ENCODE measurements around the gene VTI1A. TPM values are rescaled to one million over a fixed set of nuclear protein-coding genes. Genes with fewer than 3 reads are reported as not detected.

The VTI1A gene
- total and polyA plus RNA-seq, 9 of the 15 experiments (the other 6 are each of a cell fraction or from before 2014, with no cell fraction given) = 9.3 to 21.4 (median 16.0) TPM

DNA sequence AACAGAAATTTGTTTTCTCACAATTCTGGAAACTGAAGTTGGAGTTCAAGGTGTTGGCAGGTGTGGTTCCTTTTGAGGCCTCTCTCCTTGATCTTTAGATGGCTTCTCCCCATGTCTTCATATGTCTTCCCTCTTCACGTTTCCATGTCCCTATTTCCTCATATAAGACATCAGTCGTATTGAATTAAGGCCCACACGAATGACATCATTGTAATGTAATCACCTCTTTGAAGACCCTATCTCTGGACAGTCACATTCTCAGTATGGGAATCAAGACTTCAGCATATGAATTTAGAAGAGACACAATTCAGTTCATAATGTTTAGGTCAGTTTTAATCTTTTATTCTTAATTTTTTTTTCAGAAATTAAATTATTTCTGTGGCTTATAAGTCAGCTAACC lies 19.8 kb downstream of the VTI1A start:
- Histone ChIP-seq H3K79me2 (ENCODE audit: control insufficient read depth, insufficient read depth, low read length) (no peaks in the 10 kb centered on the region), H3K9me1 (ENCODE audit: control insufficient read depth, insufficient read depth, low read length) (no peaks in the 10 kb centered on the region), H3K27ac (ENCODE audit: extremely low read depth, low read depth, low read length) (no peak overlapping the region), H3K9me3 (replicated peaks; ENCODE audit: control insufficient read depth, insufficient read depth, low read depth, low read length) (no peaks in the 10 kb centered on the region), H2AFZ (ENCODE audit: low read depth, low read length) (no peak overlapping the region), H3K4me1 (replicated peaks in 1 of 2; ENCODE audit: control insufficient read depth in 2 of 2, insufficient read depth in 2 of 2, low read length in 2 of 2) (no peaks in the 10 kb centered on the region), H4K20me1 (replicated peaks; ENCODE audit: control insufficient read depth, insufficient read depth, low read length) (no peaks in the 10 kb centered on the region), H3K4me3 (no peak overlapping the region), H3K36me3 (ENCODE audit: control insufficient read depth, insufficient read depth, low read length) (peaks cover 22% of the 10 kb centered on the region; the same call in 2 of the 3 replicates), H3K27me3 (ENCODE audit: control insufficient read depth in 2 of 2, insufficient read depth in 2 of 2, low read length in 2 of 2) (no peaks in the 10 kb centered on the region), H3K9ac (ENCODE audit: insufficient read depth in 1 of 2, low read depth in 2 of 2, low read length in 2 of 2) (no peak overlapping the region), H3K4me2 (ENCODE audit: insufficient read depth, low read length) (no peak overlapping the region)
- FAIRE-seq (no peak), DNase-seq (ENCODE audit: extremely low read depth in 1 of 4, low spot score in 3 of 4) (no peak), ATAC-seq (no peak)
- POLR2A ChIA-PET = no interaction called here
- intact Hi-C loops (cut with micrococcal nuclease) (no loop called here), in situ Hi-C loops (cut with MboI) (no loop called here)
- CTCF ChIA-PET (ENCODE audit: low intra/inter-chr PET ratio) = no interaction called here
- BruUV-seq (replicated peaks) = no TSS peak
- TF ChIP-seq HMG20A (CRISPR knock-in tag; conservative IDR thresholded peaks at IDR 0.05) (no peak), ZNF57 (CRISPR knock-in tag; IDR thresholded peaks at IDR 0.05) (no peak), SRF (CRISPR knock-in tag; IDR thresholded peaks at IDR 0.05) (no peak), ZC3H8 (IDR thresholded peaks at IDR 0.05) (no peak), ELK3 (CRISPR knock-in tag; IDR thresholded peaks at IDR 0.05) (no peak), DIDO1 (tag; IDR thresholded peaks at IDR 0.05; ENCODE audit: low read depth) (no peak), ZFX (CRISPR knock-in tag; IDR thresholded peaks at IDR 0.05) (no peak), ATF2 (CRISPR knock-in tag; IDR thresholded peaks at IDR 0.05) (no peak), HDAC1 (IDR thresholded peaks at IDR 0.05) (no peak), ZNF449 (CRISPR knock-in tag; IDR thresholded peaks at IDR 0.05) (no peak), NFRKB (IDR thresholded peaks at IDR 0.05; ENCODE audit: low read depth) (no peak)
- TF ChIP-seq, protein P1, sequence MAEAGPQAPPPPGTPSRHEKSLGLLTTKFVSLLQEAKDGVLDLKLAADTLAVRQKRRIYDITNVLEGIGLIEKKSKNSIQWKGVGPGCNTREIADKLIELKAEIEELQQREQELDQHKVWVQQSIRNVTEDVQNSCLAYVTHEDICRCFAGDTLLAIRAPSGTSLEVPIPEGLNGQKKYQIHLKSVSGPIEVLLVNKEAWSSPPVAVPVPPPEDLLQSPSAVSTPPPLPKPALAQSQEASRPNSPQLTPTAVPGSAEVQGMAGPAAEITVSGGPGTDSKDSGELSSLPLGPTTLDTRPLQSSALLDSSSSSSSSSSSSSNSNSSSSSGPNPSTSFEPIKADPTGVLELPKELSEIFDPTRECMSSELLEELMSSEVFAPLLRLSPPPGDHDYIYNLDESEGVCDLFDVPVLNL (CRISPR knock-in tag; IDR thresholded peaks at IDR 0.05; ENCODE audit: low read depth) = no peak
- 83% methylated on average over 3 of the region's 3 CpGs for WGBS (ENCODE audit: insufficient coverage, low coverage, missing lambda C conversion rate)

Measured in K562 (cell line).